Epithelial cell of esophagus (primary cell): ENCODE results near the gene CEMP1.

ENCODE experiments used
- DNase-seq: peaks from one replicate; pipeline ENCODE4 v3.0.0; 2010; ENCODE audit warnings: low read depth
- H3K4me3 ChIP-seq: 2 replicates; pipeline ENCODE4 v1.5.1; 2011; ENCODE audit warnings: mild to moderate bottlenecking, low read length, control low read depth
- TF ChIP-seq, protein P1 (sequence below): IDR thresholded peaks from 2 replicates; pipeline ENCODE4 v1.5.1; 2011; ENCODE audit warnings: low read depth, mild to moderate bottlenecking, low read length, control low read depth, inconsistent platforms; ENCODE audit not compliant: insufficient read depth; ENCODE audit errors: missing control alignments

Gene CEMP1

DNA sequence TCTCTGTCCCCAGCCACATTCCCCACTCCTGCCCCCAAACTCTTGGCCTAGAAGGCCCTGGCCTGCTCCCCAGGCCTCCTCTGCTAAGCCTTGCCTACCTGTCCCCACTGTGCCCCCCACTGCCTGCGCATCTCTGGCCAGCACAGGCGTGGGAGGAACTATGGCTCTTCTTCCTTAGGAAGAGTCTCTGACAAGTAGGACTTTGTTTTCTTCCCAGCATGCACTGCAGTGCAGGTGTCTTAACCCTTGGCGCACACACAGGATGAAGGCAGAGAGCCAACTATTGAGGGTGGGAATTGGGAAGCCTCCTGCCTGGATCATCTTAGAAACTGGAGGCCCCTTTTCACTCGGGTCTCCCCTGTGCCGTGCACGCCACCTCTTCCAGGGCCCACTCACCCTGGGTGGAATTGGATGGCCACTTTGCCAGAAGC, 7.4 kb downstream of the CEMP1 start:
- H3K4me3 ChIP-seq, result no peak overlapping the region
- no peak for DNase-seq
- TF ChIP-seq, protein P1, sequence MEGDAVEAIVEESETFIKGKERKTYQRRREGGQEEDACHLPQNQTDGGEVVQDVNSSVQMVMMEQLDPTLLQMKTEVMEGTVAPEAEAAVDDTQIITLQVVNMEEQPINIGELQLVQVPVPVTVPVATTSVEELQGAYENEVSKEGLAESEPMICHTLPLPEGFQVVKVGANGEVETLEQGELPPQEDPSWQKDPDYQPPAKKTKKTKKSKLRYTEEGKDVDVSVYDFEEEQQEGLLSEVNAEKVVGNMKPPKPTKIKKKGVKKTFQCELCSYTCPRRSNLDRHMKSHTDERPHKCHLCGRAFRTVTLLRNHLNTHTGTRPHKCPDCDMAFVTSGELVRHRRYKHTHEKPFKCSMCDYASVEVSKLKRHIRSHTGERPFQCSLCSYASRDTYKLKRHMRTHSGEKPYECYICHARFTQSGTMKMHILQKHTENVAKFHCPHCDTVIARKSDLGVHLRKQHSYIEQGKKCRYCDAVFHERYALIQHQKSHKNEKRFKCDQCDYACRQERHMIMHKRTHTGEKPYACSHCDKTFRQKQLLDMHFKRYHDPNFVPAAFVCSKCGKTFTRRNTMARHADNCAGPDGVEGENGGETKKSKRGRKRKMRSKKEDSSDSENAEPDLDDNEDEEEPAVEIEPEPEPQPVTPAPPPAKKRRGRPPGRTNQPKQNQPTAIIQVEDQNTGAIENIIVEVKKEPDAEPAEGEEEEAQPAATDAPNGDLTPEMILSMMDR, result no peak

DNA sequence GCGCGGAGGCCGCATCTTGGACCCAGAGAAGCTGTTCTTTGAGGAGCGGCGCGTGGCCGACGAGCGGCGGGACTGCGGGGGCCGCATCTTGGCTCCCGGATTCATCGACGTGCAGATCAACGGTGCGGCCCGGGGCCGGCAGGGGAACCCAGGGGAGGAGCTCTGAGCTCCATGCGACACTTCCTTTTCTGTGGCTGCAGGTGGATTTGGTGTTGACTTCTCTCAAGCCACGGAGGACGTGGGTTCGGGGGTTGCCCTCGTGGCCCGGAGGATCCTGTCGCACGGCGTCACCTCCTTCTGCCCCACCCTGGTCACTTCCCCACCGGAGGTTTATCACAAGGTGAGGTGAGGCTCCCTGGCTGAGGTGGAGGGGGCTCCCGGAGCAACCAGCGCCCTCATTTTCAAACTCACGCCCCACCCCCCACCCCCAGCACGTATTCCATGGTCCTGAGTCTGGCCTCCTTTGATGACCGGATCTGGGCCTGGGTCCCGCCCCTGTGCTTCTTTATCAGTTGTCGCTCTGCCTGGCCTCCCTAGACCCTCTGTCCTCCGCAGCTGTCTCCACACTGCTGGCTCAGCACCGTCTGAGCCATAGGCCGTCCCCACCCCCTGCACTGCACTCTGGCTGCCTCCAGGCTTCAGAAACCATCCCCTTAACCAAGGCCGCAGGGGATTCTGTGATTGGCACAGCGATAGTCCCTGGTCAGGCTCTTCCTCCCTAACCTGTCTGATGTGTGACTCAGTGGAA, 10.2 kb downstream of the CEMP1 start:
- TF ChIP-seq, protein P1, result no peak
- peak; percentile 78 for DNase-seq
- peak overlapping the region; percentile 64 for H3K4me3 ChIP-seq

DNA sequence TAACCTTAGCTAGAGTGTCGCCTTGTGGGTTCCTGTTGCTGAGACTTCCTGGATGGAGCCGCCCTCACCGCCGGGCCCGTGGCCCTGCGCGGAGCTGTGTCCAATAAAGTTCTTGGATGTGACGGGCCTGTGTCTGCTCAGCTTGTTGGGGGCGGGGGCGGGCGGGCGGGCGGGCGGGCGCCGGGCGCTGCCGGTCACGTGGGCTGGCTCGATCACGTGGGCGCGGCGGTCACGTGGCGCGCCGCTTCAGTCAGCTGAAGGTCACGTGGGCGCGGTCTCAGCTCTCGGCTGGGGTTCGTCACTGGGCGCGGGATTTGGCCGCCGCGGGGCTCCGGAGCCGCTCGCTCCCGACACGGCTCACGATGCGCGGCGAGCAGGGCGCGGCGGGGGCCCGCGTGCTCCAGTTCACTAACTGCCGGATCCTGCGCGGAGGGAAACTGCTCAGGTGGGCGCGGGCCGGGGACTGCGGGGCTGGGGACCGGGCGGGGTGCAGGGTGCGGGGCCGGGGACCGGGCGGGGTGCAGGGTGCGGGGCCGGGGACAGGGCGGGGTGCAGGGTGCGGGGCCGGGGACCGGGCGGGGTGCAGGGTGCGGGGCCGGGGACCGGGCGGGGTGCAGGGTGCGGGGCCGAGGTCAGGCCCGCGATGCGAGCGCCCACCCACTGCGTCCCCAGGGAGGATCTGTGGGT, 11.0 kb downstream of the CEMP1 start, which contains the start of gene AMDHD2:
TSS of gene AMDHD2 (plus strand) at position 275 of the 687 bp plus-strand sequence. CDS start at position 363, 88 bp downstream.
- TF ChIP-seq, protein P1, result no peak
- peak; percentile 92 for DNase-seq
- H3K4me3 ChIP-seq, result peak within 1 kb of the TSS; percentile 64

DNA sequence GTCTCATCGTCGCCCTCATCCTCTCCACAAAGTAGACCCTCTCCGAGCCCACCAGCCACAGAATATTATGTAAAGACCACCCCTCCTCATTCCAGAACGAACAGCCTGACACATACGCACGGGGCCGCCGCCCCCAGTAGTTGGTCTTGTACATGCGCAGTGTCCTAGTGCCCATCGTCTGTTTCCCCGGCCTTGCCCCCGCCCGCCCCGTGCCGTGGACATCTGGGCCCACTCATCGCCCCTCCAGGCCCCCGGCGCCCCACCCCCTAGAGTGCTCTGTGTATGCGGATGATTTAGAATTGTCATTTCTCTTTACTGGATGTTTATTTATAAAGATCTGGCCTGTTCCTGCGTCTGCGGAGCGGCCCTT, 11.5 kb downstream of the CEMP1 start:
- TF ChIP-seq, protein P1, result no peak
- H3K4me3 ChIP-seq, result no peak overlapping the region
- DNase-seq, result no peak

DNA sequence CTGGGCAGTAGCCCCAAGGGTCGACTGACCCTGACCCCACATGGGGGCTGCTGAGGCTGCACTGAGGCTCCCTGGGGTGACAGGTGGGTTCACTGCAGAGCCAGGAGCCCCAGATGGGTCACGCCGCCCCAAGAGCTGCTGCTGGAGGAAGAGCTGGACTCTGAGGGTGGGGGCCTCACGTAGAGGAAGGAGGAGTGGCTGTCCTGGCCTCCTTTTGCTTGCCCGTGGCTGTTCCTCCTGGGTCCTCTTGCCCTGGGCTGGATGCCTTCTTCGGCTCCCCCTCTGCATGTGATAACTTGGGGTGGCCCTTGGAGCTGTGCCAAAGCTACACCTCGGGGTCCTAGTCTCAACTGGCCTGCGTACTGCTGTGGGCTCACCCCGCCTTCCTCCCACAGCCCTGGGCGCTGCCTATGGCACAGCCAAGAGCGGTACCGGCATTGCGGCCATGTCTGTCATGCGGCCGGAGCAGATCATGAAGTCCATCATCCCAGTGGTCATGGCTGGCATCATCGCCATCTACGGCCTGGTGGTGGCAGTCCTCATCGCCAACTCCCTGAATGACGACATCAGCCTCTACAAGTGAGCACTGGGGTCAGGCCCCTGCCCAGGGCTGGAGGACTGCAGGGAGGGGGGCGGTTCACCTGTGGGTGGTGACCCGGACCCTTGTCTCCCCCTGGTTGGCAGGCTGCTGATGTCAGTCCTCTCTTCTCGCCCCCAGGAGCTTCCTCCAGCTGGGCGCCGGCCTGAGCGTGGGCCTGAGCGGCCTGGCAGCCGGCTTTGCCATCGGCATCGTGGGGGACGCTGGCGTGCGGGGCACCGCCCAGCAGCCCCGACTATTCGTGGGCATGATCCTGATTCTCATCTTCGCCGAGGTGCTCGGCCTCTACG, 12.1 kb downstream of the CEMP1 start:
- DNase-seq, result no peak
- no peak overlapping the region for H3K4me3 ChIP-seq
- TF ChIP-seq, protein P1, result no peak

DNA sequence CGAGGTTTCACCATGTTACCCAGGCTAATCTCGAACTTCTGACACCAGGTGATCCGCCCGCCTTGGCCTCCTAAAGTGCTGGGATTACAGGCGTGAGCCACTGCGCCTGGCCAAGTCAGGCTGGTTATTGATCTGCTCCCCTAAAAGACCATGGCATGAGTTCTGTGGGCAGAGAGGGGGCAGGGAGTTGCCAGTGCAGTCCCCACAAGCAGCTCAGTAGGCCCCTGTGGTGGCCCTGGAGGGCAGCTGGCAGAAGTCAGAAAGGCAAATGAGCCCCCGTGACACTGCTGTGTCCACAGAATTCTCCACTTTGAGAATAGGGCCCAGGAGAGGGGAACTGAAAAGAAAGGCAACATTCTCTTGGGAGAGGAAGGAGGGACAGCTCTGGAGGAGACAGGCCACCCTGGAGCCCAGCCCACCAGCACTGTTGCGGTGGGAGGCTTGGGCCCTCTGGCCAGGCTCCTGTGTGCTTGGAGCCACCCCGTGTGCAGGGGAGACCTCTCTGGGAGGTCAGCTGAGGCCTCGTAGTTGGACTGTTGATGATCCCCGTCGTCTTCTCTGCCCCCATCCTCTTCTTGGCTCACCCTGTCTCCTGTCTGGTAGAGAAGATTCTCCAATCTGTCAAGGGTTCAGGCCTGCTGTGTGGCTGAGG, 13.1 kb downstream of the CEMP1 start:
- no peak overlapping the region for H3K4me3 ChIP-seq
- TF ChIP-seq, protein P1, result no peak
- DNase-seq, result no peak
